Inflammatory macrophage (primary cell): ENCODE data around the gene FAM200B.
A peak's percentile ranks its signal among the peaks of the same experiment; 100 is the strongest.

Source experiments
- DNase-seq, 2 donors: peaks; one replicate each; pipeline ENCODE4 v3.0.0-alpha.2; 2020 to 2022

FAM200B gene

GRCh38 chr4:15738877-15739276, 57.2 kb downstream of the FAM200B start:
- peak in 1 of 2 donors; percentile 14 for DNase-seq
